Panc1 (cell line): Measurements from ENCODE around the gene CCL15. TPM values are rescaled to one million over a fixed set of nuclear protein-coding genes. Genes with fewer than 3 reads are reported as not detected.

ENCODE experiments used
- ATAC-seq: fragments of 200-7000 bp; cut with Tn5 transposase; 2 replicates; pipeline ENCODE4 v1.9.1; 2020; ENCODE audit warnings: mild to moderate bottlenecking, moderate library complexity
- BruUV-seq: library from RNA; stranded (reverse); fragments of 400-500 nt; replicated peaks from 2 replicates; lab custom pipeline; 2021; lab: Mats Ljungman, UMichigan
- CTCF ChIA-PET: fragments of 300-600 bp; sonication (Branson Sonifier 250); formaldehyde crosslinking; loops from one replicate; lab custom pipeline; 2022; ENCODE audit warnings: antibody characterized with exemption; lab: Charles Lee
- POLR2A ChIA-PET: fragments of 300-600 bp; sonication (Branson Sonifier 250); formaldehyde crosslinking; loops from one replicate; lab custom pipeline; 2022; ENCODE audit warnings: antibody characterized with exemption; lab: Charles Lee
- DNase-seq: peaks from one replicate; pipeline ENCODE4 v3.0.0-alpha.2; 2010; ENCODE audit warnings: low read depth, low spot score
- H3K27ac ChIP-seq: 2 replicates; pipeline ENCODE4 v1.5.1; 2011; ENCODE audit warnings: mild to moderate bottlenecking, low read length, inconsistent platforms
- H3K27me3 ChIP-seq: fragments of 200-500 bp; sonication (Bioruptor generic); 2 replicates; pipeline ENCODE4 v1.6.0; 2014; ENCODE audit warnings: low read length, inconsistent platforms; ENCODE audit not compliant: control insufficient read depth, insufficient read depth
- H3K36me3 ChIP-seq: fragments of 200-500 bp; sonication (Bioruptor generic); 2 replicates; pipeline ENCODE4 v1.5.1; 2014; ENCODE audit warnings: inconsistent platforms, mild to moderate bottlenecking, low read length, moderate library complexity; ENCODE audit not compliant: control insufficient read depth, insufficient read depth
- H3K4me1 ChIP-seq: 2 replicates; pipeline ENCODE4 v1.5.1; 2011; ENCODE audit warnings: inconsistent platforms, mild to moderate bottlenecking, low read length, moderate library complexity; ENCODE audit not compliant: control insufficient read depth, insufficient read depth
- H3K4me3 ChIP-seq, 2 experiments: 2 replicates each; pipeline ENCODE4 v1.5.1; 2011 to 2012; ENCODE audit warnings: low read depth in 2 of 2, low read length in 2 of 2, mild to moderate bottlenecking in 2 of 2, inconsistent platforms in 1 of 2, moderate library complexity in 1 of 2
- H3K9me3 ChIP-seq: fragments of 200-500 bp; sonication (Bioruptor generic); 2 replicates; pipeline ENCODE4 v1.5.1; 2014; ENCODE audit warnings: low read depth, mild to moderate bottlenecking, inconsistent platforms, low read length, moderate library complexity; ENCODE audit not compliant: control insufficient read depth, insufficient read depth
- CTCF ChIP-seq: fragments of 450-650 bp; IDR thresholded peaks from 2 replicates; pipeline ENCODE4 v1.5.1; 2017; ENCODE audit warnings: mild to moderate bottlenecking
- POLR2AphosphoS5 ChIP-seq: IDR thresholded peaks from 2 replicates; pipeline ENCODE4 v1.6.1; 2012; ENCODE audit warnings: mild to moderate bottlenecking, low read depth, low read length, moderate library complexity
- REST ChIP-seq, 2 experiments: IDR thresholded peaks; 2 replicates each; pipeline ENCODE4 v1.6.1; 2011 to 2012; ENCODE audit warnings: low read depth in 2 of 2, control low read depth in 1 of 2, low read length in 1 of 2, mild to moderate bottlenecking in 1 of 2, moderate library complexity in 1 of 2; ENCODE audit not compliant: insufficient read depth in 1 of 2
- SIN3A ChIP-seq: IDR thresholded peaks from 2 replicates; pipeline ENCODE4 v1.6.1; 2012; ENCODE audit warnings: low read depth, mild to moderate bottlenecking, low read length, moderate library complexity, borderline replicate concordance; ENCODE audit not compliant: insufficient read depth
- TCF7L2 ChIP-seq: IDR thresholded peaks from 2 replicates; pipeline ENCODE4 v1.6.1; 2011; ENCODE audit warnings: mild to moderate bottlenecking, low read depth, low read length, inconsistent platforms
- in situ Hi-C: cut with HindIII; loops from 2 replicates; pipeline ENCODE4 v1.10.0; 2016; ENCODE audit warnings: low sequenced_read_pairs, low pct_unique_long_range_greater_than_20kb
- intact Hi-C: fragments of 100-400 bp; cut with micrococcal nuclease; formaldehyde crosslinking; loops from one replicate; pipeline ENCODE4 v1.10.0; 2022; ENCODE audit not compliant: unreplicated experiment
- total RNA-seq: library from RNA; stranded (reverse); gene quantifications from one replicate; pipeline ENCODE4 v1.2.1, GENCODE V29; 2021; ENCODE audit not compliant: unreplicated experiment

Gene CCL15
- total RNA-seq, 1 experiment from 2014 or later, result not detected

- intact Hi-C loops (no loop called here), in situ Hi-C loops (no loop called here)
- POLR2A ChIA-PET, result no interaction called here
- BruUV-seq, result no TSS peak
- Histone ChIP-seq H3K9me3 (no peaks in the 10 kb centered on the region), H3K27ac (no peak overlapping the region), H3K4me3 (no peak overlapping the region), H3K4me1 (no peaks in the 10 kb centered on the region), H3K27me3 (no peaks in the 10 kb centered on the region; the same call in 1 of the 2 replicates), H3K36me3 (no peaks in the 10 kb centered on the region)
- ATAC-seq (no peak), DNase-seq (no peak)
- TF ChIP-seq POLR2AphosphoS5, result no peak
- no peak for TF ChIP-seq SIN3A
- no peak for TF ChIP-seq CTCF
- CTCF ChIA-PET, result no interaction called here
Measured at GRCh38 chr17:36024106-36024869, 22.9 kb upstream of the CCL15 start.

GRCh38 chr17:36019423-36019822 lies 18.1 kb upstream of the CCL15 start:
- intact Hi-C loops (no loop called here), in situ Hi-C loops (no loop called here)
- H3K4me3 ChIP-seq, result no peak overlapping the region
- H3K27ac ChIP-seq, result no peak overlapping the region
- no peak for TF ChIP-seq REST (IDR thresholded peaks at IDR 0.05; ENCODE audit: insufficient read depth in 1 of 2, low read depth in 2 of 2, low read length in 1 of 2)
- TF ChIP-seq POLR2AphosphoS5, result no peak
- TF ChIP-seq SIN3A, result no peak
- no peak for TF ChIP-seq CTCF
- TF ChIP-seq TCF7L2, result no peak
- ChIA-PET POLR2A (no interaction called here), CTCF (interaction anchor here (0.7 kb wide), 1 partner anchor 11 kb away, joined by 3 read pairs; no protein-coding TSS in a partner anchor)
- ATAC-seq, result no peak
- BruUV-seq, result no TSS peak
- H3K27me3 ChIP-seq, result peaks cover 6% of the 10 kb centered on the region
- H3K9me3 ChIP-seq, result no peaks in the 10 kb centered on the region
- no peak for DNase-seq
- no peaks in the 10 kb centered on the region for H3K4me1 ChIP-seq
- no peaks in the 10 kb centered on the region for H3K36me3 ChIP-seq
